Activated gamma-delta T cell treated with anti-CD3 and anti-CD28 coated beads, Interleukin-2, amount 50 U/mL, for 16 hours (primary cell): ENCODE measurements around the gene SLC35G6.
"Not testable (repeated sequence)": the region's sequence is repeated elsewhere in the genome, so short reads cannot be mapped to it uniquely, and the experiment has no call there.

Source experiments
- DNase-seq: peaks from one replicate; pipeline ENCODE4 v3.0.0-alpha.2; 2020; ENCODE audit warnings: low read depth

SLC35G6 gene

DNA sequence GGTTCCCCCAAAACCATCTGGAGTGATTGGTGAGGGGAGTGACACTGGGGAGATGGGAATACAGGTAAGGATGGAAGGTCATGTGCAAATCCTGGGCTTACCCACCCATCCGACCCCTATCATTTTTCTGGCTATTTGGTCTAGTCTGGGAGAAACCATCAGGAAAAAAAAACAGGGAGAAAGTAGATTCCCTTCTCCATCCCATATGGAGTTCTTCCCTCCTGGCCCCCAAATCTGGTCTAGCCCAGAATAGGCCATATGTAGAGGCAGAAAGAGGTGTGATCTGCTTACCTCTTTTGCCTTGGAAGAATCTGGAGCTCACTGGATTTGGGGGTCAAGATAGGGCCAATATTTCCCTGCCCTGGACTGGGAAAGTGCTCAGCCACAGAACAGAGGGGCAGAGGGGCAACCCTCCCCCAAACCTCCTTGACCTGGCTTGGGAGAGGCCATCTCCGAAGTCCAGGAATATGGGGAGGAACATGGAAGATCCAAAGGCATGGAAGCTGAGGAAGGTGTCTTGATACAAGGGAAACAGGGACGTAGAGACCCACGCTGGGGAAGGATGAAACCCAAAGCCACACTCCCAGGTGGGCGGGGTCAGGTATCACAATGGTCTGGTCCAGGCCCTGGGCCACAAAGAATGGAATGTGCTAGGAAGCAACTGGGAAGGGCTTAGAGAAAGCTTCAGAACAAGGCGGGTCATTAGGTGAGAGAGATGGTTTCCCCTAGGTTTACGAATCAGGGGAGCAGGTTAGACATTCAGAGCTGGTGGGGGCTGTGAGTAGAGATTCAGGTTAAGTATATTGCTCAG is 20.2 kb upstream of the SLC35G6 start:
- no peak for DNase-seq

- no peak for DNase-seq
Observed at GRCh38 chr17:7462474-7463371, 18.5 kb upstream of the SLC35G6 start.

DNA sequence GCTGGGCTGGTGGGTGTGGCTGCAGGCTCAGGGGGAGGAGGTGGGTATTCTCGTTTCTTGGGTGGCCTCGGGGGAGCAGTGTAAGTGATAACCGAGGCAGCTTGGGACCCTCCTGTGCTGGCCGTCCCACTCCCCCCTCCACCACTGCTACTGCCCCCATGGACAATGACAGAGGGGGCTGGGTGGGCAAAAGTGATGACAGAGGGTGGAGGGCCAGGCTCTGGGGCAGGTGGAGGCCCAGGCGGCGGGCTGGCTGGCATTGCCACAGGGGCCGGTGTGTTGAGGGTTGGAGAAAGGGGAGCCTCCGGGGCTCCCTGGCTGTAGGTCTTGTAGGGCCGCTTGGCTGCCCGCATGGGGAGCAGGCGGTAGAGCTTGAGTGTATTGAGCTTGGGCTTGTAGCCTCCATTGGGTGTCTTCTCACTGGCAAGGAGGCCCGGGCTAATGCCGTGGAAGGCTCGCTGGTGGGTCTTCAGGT is 17.8 kb upstream of the SLC35G6 start:
- no peak for DNase-seq

GRCh38 chr17:7464081-7464480 is 17.2 kb upstream of the SLC35G6 start:
- no peak for DNase-seq

- DNase-seq = no peak
Observed at GRCh38 chr17:7465597-7466275, 15.5 kb upstream of the SLC35G6 start.

DNA sequence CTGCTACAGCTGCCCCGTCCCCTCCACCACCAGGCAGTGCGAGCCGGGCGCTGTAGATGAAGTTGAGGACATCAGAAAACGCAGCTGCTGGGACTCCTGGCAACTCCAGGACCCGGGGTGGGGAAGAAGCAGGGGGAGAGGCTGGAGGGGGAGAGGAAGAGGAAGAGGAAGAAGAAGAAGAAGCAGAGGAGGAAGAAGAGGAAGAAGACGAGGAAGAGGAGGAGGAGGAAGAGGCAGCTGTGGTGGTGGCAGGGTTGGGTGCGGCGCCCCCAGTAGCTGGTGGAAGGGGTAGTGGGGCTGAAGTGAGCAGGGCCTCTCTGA is 15.0 kb upstream of the SLC35G6 start:
- no peak for DNase-seq

GRCh38 chr17:7466639-7467341 is 14.5 kb upstream of the SLC35G6 start:
- DNase-seq = no peak

DNA sequence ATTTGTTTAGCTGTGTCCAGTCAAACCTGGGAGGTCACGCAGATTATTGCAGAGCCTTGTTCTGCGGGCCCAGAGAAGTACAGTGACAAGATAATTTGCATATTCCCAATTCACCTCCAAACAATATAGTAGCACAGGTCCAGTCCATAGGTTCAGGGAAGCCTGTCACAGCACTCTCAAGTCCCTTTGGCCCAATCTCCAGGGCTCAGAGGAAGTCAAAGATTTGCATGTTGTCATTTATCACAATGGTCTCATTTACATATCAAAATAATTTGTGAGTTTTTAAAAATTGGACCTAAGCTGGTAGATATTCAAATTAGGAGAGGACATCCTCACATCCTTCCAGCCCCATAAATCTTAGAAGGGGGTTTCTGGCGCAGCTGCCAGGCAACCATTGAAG is 13.7 kb upstream of the SLC35G6 start:
- no peak for DNase-seq

GRCh38 chr17:7468290-7468689 is 13.0 kb upstream of the SLC35G6 start:
- DNase-seq = no peak

- DNase-seq = no peak
Observed at GRCh38 chr17:7468804-7469389, 12.3 kb upstream of the SLC35G6 start.

DNA sequence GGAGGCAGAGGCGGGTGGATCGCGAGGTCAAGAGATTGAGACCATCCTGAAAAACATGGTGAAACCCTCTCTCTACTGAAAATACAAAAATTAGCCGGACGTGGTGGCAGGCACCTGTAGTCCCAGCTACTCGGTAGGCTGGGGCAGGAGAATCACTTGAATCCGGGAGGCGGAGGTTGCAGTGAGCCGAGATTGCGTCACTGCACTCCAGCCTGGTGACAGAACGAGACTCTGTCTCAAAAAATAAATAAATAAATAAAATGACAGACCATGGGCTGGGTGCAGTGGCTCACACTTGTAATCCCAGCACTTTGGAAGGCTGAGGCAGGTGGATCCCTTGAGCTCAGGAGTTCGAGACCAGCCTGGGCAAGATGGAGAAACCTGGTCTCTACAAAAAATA is 11.4 kb upstream of the SLC35G6 start:
- not testable (repeated sequence) for DNase-seq

DNA sequence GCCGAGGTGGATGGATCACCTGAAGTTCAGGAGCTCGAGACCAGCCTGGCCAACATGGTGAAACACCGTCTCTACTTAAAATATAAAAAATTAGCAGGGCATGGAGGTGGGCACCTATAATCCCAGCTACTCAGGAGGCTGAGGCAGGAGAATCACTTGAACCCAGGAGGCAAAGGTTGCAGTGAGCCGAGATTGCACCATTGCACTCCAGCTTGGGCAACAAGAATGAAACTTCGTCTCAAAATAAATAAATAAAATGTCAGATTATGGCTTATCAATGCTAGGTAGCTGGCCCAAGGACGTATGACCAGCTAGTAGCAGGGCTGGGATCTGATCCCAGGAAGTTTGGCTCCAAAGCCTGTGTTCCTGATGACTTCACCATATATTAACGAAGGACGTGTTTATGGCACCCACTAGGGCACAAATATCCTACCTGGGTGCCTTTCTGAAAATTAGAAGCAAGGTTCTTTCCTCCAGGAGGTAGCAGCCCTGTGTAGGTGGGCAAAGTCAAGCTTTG is 10.7 kb upstream of the SLC35G6 start:
- DNase-seq = not testable (repeated sequence)

DNA sequence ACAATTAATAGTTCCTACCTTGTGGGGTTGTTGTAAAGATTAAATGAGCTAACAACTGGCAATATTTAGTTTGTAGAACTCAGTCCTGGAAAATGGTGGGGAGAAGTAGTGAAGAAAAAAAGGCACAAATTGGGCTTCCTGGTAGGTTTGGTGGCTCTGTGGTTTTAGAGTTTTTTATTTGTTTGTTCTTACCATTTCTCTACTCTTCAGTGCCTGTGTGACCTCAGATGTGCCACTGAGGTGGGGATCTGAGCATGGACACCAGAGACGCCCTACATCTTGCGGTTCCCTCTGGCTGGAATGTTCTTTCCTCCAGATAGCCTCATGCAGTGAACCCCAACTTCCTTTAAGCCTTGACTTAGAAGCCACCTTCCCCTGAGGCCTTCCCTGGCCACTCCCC is 9.5 kb upstream of the SLC35G6 start:
- DNase-seq = no peak

GRCh38 chr17:7474767-7475166 is 6.5 kb upstream of the SLC35G6 start:
- DNase-seq = not testable (repeated sequence)

DNA sequence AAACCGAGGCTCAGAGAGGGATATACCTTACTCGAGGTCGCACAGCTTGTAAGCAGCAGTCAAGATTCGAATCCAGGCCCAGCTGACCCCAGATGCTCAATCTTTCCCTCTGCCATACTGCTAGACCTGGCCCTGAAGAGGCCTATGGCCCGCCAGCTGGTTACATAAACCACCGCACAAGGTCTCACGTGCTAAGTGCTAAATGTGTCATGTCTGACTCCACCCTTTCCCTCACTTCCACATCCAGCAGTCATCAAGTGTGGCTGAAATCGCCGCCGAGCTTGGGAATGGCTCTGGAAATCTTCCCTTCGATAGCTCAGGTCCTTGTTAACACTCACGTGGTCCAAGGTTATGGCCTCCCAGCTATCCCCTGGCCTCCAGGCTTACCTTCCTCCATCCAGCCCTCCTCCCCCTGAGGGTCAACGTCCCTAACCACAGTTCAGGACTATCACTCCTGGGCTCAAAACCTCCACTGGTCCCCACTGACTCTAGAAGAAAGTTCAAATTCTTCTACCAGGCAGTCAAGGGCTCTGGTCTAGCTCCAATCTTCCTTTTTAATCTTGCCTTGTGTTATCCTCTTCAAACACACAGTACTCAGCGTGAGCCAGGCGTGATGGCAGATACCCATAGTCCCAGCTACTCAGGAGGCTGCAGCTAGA is 5.4 kb upstream of the SLC35G6 start:
- DNase-seq = no peak

DNA sequence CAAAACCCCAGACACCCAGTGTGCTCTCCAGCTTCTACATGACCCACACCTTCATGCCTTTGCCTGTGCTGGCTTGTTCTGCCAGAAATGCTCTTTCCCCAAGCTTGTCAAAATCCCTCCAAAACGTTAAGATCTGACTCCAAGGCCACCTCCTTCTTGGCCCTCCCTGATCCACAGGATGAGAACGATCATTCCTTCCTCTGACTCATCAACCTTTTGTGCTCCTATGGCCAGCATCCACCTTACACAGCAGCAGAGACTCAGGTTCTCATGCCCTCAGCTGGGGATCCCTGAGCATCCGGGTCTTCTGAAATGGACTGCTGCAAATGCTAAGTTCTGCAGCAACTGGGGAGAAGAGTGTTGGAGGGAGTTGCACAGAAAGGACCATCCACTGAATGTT is 4.8 kb upstream of the SLC35G6 start:
- no peak for DNase-seq

GRCh38 chr17:7476951-7477350 is 4.3 kb upstream of the SLC35G6 start:
- DNase-seq = no peak

- no peak for DNase-seq
Observed at GRCh38 chr17:7477392-7478275, 3.6 kb upstream of the SLC35G6 start.

- DNase-seq = peak; percentile 30
Observed at GRCh38 chr17:7478276-7479212, 2.7 kb upstream of the SLC35G6 start.
